Lower lobe of right lung (tissue), 2 donors: ENCODE measurements around the gene KIF21B. TPM values are rescaled to one million over a fixed set of nuclear protein-coding genes. Genes with fewer than 3 reads are reported as not detected.
A peak's percentile ranks its signal among the peaks of the same experiment; 100 is the strongest.

Source experiments
- ATAC-seq, 2 donors: fragments of 200-7000 bp; cut with Tn5 transposase; one replicate each; pipeline ENCODE4 v1.9.1; 2020 to 2022; ENCODE audit warnings: mild to moderate bottlenecking in 2 of 2, moderate library complexity in 2 of 2
- DNase-seq: peaks from one replicate; pipeline ENCODE4 v3.0.0-alpha.2; 2020
- H3K27ac ChIP-seq: fragments of 200-600 bp; one replicate; pipeline ENCODE4 v1.8.0; 2022
- H3K27me3 ChIP-seq: fragments of 200-600 bp; one replicate; pipeline ENCODE4 v1.8.0; 2022; ENCODE audit warnings: low read depth
- H3K36me3 ChIP-seq: fragments of 200-600 bp; one replicate; pipeline ENCODE4 v1.8.0; 2022; ENCODE audit warnings: mild to moderate bottlenecking
- H3K4me1 ChIP-seq: fragments of 200-600 bp; one replicate; pipeline ENCODE4 v1.8.0; 2022
- H3K4me3 ChIP-seq: fragments of 200-600 bp; one replicate; pipeline ENCODE4 v1.8.0; 2022; ENCODE audit warnings: mild to moderate bottlenecking
- H3K9me3 ChIP-seq: fragments of 200-600 bp; one replicate; pipeline ENCODE4 v1.8.0; 2022
- CTCF ChIP-seq: fragments of 200-600 bp; IDR thresholded peaks from one replicate; pipeline ENCODE4 v1.8.0; 2022; ENCODE audit warnings: antibody characterized with exemption, mild to moderate bottlenecking
- intact Hi-C: fragments of 100-400 bp; cut with DNase I; formaldehyde crosslinking; loops from one replicate; pipeline ENCODE4 v1.11.0; 2022
- long read RNA-seq: library from polyadenylated mRNA; unstranded; transcript quantifications from one replicate; pipeline ENCODE4 v2.0.0, GENCODE V29; 2021
- total RNA-seq: library from RNA; stranded (reverse); fragmentation: NEBNext Ultra II Directional; extraction: Animal tissue kit (Norgen Biotek cat#: 25700); gene quantifications from one replicate; pipeline ENCODE4 v1.2.1, GENCODE V29; 2021
- donor health status: DM: no; HTN: yes; CAD: no; lungs with severe emphysema.

Gene KIF21B, protein sequence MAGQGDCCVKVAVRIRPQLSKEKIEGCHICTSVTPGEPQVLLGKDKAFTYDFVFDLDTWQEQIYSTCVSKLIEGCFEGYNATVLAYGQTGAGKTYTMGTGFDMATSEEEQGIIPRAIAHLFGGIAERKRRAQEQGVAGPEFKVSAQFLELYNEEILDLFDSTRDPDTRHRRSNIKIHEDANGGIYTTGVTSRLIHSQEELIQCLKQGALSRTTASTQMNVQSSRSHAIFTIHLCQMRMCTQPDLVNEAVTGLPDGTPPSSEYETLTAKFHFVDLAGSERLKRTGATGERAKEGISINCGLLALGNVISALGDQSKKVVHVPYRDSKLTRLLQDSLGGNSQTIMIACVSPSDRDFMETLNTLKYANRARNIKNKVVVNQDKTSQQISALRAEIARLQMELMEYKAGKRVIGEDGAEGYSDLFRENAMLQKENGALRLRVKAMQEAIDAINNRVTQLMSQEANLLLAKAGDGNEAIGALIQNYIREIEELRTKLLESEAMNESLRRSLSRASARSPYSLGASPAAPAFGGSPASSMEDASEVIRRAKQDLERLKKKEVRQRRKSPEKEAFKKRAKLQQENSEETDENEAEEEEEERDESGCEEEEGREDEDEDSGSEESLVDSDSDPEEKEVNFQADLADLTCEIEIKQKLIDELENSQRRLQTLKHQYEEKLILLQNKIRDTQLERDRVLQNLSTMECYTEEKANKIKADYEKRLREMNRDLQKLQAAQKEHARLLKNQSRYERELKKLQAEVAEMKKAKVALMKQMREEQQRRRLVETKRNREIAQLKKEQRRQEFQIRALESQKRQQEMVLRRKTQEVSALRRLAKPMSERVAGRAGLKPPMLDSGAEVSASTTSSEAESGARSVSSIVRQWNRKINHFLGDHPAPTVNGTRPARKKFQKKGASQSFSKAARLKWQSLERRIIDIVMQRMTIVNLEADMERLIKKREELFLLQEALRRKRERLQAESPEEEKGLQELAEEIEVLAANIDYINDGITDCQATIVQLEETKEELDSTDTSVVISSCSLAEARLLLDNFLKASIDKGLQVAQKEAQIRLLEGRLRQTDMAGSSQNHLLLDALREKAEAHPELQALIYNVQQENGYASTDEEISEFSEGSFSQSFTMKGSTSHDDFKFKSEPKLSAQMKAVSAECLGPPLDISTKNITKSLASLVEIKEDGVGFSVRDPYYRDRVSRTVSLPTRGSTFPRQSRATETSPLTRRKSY (N-terminal part only)
- 4.7 TPM for total RNA-seq
- long read RNA-seq, partial matches to known transcripts = 2 of 5 reads
- long read RNA-seq, other reads (novel, unspliced or antisense) = 3 of 5 reads

DNA sequence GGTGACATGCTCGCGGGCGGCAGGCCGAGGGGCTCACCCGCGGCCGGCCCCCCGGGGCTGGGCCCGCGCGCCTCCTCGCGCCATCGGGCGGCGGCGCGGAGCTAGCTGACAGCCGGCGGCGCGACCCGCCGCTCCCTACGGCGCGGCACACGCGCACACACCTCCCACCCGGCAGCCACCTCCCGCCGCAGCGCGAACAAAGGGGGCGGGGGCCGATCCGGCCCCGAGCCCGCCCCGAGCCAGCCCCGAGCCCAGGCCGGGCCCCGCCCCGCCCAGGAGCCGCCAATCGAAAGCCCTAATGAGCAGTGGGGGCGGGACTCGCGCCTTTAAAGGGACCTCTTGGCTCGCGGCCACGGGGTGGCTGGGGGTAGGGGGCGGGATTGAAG is at the start of gene KIF21B:
Gene KIF21B (minus strand): TSS at position 198 of the 386 bp plus-strand sequence. CDS start 331 bp downstream, outside the sequence.
- intact Hi-C loops = no loop called here
- H3K4me1 ChIP-seq = peaks cover 81% of the 10 kb centered on the region
- peak; percentile 89 for DNase-seq

DNA sequence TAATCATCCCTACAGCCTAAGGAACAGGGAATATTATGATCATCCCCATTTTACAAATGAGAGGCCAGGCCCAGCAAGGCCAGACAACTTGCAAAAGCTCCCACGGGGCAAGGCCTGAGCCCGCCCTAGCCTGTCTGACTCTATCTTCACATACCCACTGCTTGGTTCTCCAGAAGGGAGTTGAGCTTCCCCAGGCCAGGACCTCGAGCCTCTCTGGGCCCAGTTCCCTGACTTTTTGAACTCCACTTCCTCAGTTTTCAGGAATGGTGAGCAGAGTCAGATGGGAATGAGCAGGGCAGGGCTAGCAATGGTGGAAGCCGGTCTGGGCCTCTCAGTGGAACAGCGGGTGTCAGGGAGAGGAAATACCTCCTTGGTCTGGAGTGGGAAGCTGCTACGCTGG is 49.4 kb upstream of the KIF21B start:
- no peak overlapping the region for H3K4me3 ChIP-seq
- no peaks in the 10 kb centered on the region for H3K4me1 ChIP-seq
- no peak for TF ChIP-seq CTCF
- H3K9me3 ChIP-seq = no peaks in the 10 kb centered on the region
- H3K27ac ChIP-seq = no peak overlapping the region
- intact Hi-C loops = no loop called here
- no peak for ATAC-seq
- DNase-seq = no peak
- H3K27me3 ChIP-seq = no peaks in the 10 kb centered on the region
- H3K36me3 ChIP-seq = no peaks in the 10 kb centered on the region

More for the DNA sequence above, at the start of gene KIF21B:
- Histone ChIP-seq H3K36me3 (no peaks in the 10 kb centered on the region), H3K9me3 (no peaks in the 10 kb centered on the region), H3K27me3 (no peaks in the 10 kb centered on the region), H3K27ac (peak within 1 kb of the TSS; percentile 64), H3K4me3 (peak within 1 kb of the TSS; percentile 62)
- ATAC-seq = peak; percentile 87 to 89
- TF ChIP-seq CTCF = no peak

DNA sequence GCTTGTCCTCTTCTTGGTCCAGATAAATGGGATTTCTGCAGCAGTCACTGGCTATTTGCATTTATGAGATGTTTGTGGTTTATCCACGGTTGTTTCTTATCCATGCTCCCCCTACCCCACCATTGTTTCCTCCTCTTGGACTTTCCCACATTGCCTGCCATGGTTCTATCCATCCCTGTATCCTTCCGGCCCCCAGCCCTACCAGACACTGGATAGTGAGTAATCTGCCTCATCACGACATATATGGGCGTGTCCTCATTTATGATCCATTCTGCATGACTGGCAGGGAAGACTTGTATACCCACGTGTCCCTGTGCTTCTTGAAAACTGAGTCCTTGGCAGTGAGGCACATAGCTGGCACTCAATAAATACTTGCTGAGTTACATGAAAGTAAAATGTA is 48.6 kb upstream of the KIF21B start:
- DNase-seq = no peak
- intact Hi-C loops = no loop called here
- H3K4me3 ChIP-seq = no peak overlapping the region

GRCh38 chr1:201069636-201070035 is 46.1 kb upstream of the KIF21B start:
- Histone ChIP-seq H3K4me1 (no peaks in the 10 kb centered on the region), H3K9me3 (no peaks in the 10 kb centered on the region), H3K4me3 (no peak overlapping the region), H3K36me3 (no peaks in the 10 kb centered on the region), H3K27ac (no peak overlapping the region), H3K27me3 (no peaks in the 10 kb centered on the region)
- intact Hi-C loops = no loop called here
- TF ChIP-seq CTCF = no peak
- ATAC-seq = no peak
- DNase-seq = no peak

More for the DNA sequence above, 48.6 kb upstream of the KIF21B start:
- Histone ChIP-seq H3K9me3 (no peaks in the 10 kb centered on the region), H3K4me1 (no peaks in the 10 kb centered on the region), H3K27me3 (no peaks in the 10 kb centered on the region), H3K27ac (no peak overlapping the region), H3K36me3 (no peaks in the 10 kb centered on the region)
- no peak for TF ChIP-seq CTCF
- ATAC-seq = no peak

DNA sequence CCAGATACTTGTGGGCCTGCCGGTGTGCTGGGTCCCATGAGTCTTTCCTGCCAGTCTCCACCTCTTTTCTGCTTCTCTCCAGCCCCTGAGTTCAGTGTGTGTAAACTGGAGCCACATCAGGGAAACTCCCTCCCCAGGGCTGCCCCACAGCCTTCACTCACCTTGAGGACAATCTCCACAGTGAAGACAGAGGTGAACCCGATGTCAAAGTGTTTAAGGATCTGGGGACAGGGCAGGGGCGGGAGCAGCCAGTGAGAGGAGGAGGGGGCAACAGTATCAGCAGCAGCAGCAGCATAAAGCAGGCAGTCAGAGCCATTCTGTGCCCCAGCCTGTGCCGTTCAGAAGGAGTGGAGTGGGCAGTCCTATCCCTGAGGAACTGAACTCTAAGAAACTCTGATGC is 45.5 kb upstream of the KIF21B start:
- TF ChIP-seq CTCF = no peak
- Histone ChIP-seq H3K27me3 (no peaks in the 10 kb centered on the region), H3K36me3 (no peaks in the 10 kb centered on the region), H3K4me3 (no peak overlapping the region), H3K9me3 (no peaks in the 10 kb centered on the region), H3K27ac (no peak overlapping the region), H3K4me1 (no peaks in the 10 kb centered on the region)
- DNase-seq (no peak), ATAC-seq (no peak)
- intact Hi-C loops = no loop called here
